Measurements from ENCODE around the gene CCR3. TPM values are rescaled to one million over a fixed set of nuclear protein-coding genes. Genes with fewer than 3 reads are reported as not detected.

CCR3 gene
- total and polyA plus RNA-seq, 8 donors, result 0.22 TPM; not detected in 7

- H3K4me3 ChIP-seq, result no peak overlapping the region
- no peak overlapping the region for H3K27ac ChIP-seq
- ATAC-seq (no peak), FAIRE-seq (no peak), DNase-seq (no peak)
- H3K27me3 ChIP-seq, result no peaks in the 10 kb centered on the region
- intact Hi-C loops (cut with DNase I), result no loop called here
- WGBS, 2 donors, result 73 to 77% methylated on average over 6 of the region's 6 CpGs
- H3K9me3 ChIP-seq, result no peaks in the 10 kb centered on the region
- no peaks in the 10 kb centered on the region for H3K36me3 ChIP-seq
- TF ChIP-seq CTCF (IDR thresholded peaks at IDR 0.05), result no peak
- peaks cover 0 to 6% (median 5%) of the 10 kb centered on the region in 3 donors for H3K4me1 ChIP-seq
These were observed 30.2 kb upstream of the CCR3 start for GRCh38 chr3:46212101-46212500.

- H3K9me3 ChIP-seq, result no peaks in the 10 kb centered on the region
- intact Hi-C loops (cut with DNase I), result no loop called here
- 63% methylated on average over 4 of the region's 4 CpGs for WGBS, 2 donors
- H3K27ac ChIP-seq, result no peak overlapping the region
- H3K36me3 ChIP-seq, result no peaks in the 10 kb centered on the region
- no peak overlapping the region for H3K4me3 ChIP-seq
- H3K4me1 ChIP-seq, result peaks cover 0 to 6% (median 5%) of the 10 kb centered on the region in 3 donors
- TF ChIP-seq CTCF (IDR thresholded peaks at IDR 0.05), result no peak
- DNase-seq, result no peak
- FAIRE-seq, result no peak
- no peaks in the 10 kb centered on the region for H3K27me3 ChIP-seq
- ATAC-seq, result peak in 1 of 4 donors; percentile 32
These were observed 29.1 kb upstream of the CCR3 start for GRCh38 chr3:46213201-46213600.

GRCh38 chr3:46214751-46215352 is 27.4 kb upstream of the CCR3 start:
- ATAC-seq, result peak in 1 of 4 donors; percentile 40
- no peaks in the 10 kb centered on the region for H3K27me3 ChIP-seq
- intact Hi-C loops (cut with DNase I), result no loop called here
- DNase-seq, result no peak
- TF ChIP-seq CTCF (IDR thresholded peaks at IDR 0.05), result no peak
- peaks cover 0 to 6% (median 5%) of the 10 kb centered on the region in 3 donors for H3K4me1 ChIP-seq
- no peak overlapping the region for H3K27ac ChIP-seq
- 70 to 75% methylated on average over 1 of the region's 1 CpG for WGBS, 2 donors
- no peaks in the 10 kb centered on the region for H3K36me3 ChIP-seq
- H3K4me3 ChIP-seq, result no peak overlapping the region
- FAIRE-seq, result no peak
- no peaks in the 10 kb centered on the region for H3K9me3 ChIP-seq

- no peaks in the 10 kb centered on the region for H3K36me3 ChIP-seq
- ATAC-seq, result peak in 3 of 4 donors; percentile 29 to 88 (median 37)
- H3K9me3 ChIP-seq, result no peaks in the 10 kb centered on the region
- no peak overlapping the region for H3K27ac ChIP-seq
- no peak overlapping the region for H3K4me3 ChIP-seq
- WGBS, 2 donors, result 11 to 16% methylated on average over 4 of the region's 4 CpGs
- intact Hi-C loops (cut with DNase I), result no loop called here
- H3K4me1 ChIP-seq, result peaks cover 0 to 6% (median 5%) of the 10 kb centered on the region in 3 donors
- no peak for TF ChIP-seq CTCF (IDR thresholded peaks at IDR 0.05)
- no peaks in the 10 kb centered on the region for H3K27me3 ChIP-seq
- DNase-seq, result no peak
- no peak for FAIRE-seq
These were observed 26.3 kb upstream of the CCR3 start for GRCh38 chr3:46215810-46216414.

GRCh38 chr3:46218196-46218709 is 24.0 kb upstream of the CCR3 start:
- H3K27me3 ChIP-seq, result no peaks in the 10 kb centered on the region
- no peak overlapping the region for H3K27ac ChIP-seq
- DNase-seq (no peak), ATAC-seq (no peak), FAIRE-seq (no peak)
- H3K9me3 ChIP-seq, result no peaks in the 10 kb centered on the region
- intact Hi-C loops (cut with DNase I), result no loop called here
- peaks cover 0 to 6% (median 5%) of the 10 kb centered on the region in 3 donors for H3K4me1 ChIP-seq
- WGBS, 2 donors, result 61 to 78% methylated on average over 2 of the region's 2 CpGs
- no peak overlapping the region for H3K4me3 ChIP-seq
- TF ChIP-seq CTCF (IDR thresholded peaks at IDR 0.05), result no peak
- no peaks in the 10 kb centered on the region for H3K36me3 ChIP-seq

All from pancreas (tissue), 10 donors.